Measurements from ENCODE around the gene ARHGAP5. TPM values are rescaled to one million over a fixed set of nuclear protein-coding genes. Genes with fewer than 3 reads are reported as not detected.

ARHGAP5 gene
- polyA plus RNA-seq, 3 donors from 2014 or later: 6.8 to 16.9 (median 11.3) TPM

- Mint-ChIP-seq H3K27me3 (ENCODE audit: low read depth in 3 of 3) (peaks cover 6 to 13% (median 7%) of the 10 kb centered on the region in 3 donors), H3K4me1 (peaks cover 19 to 26% of the 10 kb centered on the region in 2 donors), H3K9me3 (no peaks in the 10 kb centered on the region), H3K36me3 (no peaks in the 10 kb centered on the region), H3K4me3 (no peak overlapping the region), H3K27ac (no peak overlapping the region)
- DNase-seq: no peak
These were observed 4.8 kb downstream of the ARHGAP5 start for GRCh38 chr14:32081901-32082300.

GRCh38 chr14:32083315-32083624 is 6.2 kb downstream of the ARHGAP5 start:
- peaks cover under 1 to 6% (median 2%) of the 10 kb centered on the region in 3 donors for H3K27me3 Mint-ChIP-seq (ENCODE audit: low read depth in 3 of 3)
- peaks cover 16 to 34% of the 10 kb centered on the region in 2 donors for H3K4me1 Mint-ChIP-seq
- no peaks in the 10 kb centered on the region for H3K36me3 Mint-ChIP-seq
- H3K27ac Mint-ChIP-seq: no peak overlapping the region
- no peaks in the 10 kb centered on the region for H3K9me3 Mint-ChIP-seq
- no peak for DNase-seq
- no peak overlapping the region for H3K4me3 Mint-ChIP-seq

GRCh38 chr14:32083789-32084188 is 6.7 kb downstream of the ARHGAP5 start:
- Mint-ChIP-seq H3K27me3 (ENCODE audit: low read depth in 3 of 3) (peaks cover 0 to 4% (median 2%) of the 10 kb centered on the region in 3 donors), H3K27ac (no peak overlapping the region), H3K4me1 (peaks cover 11 to 33% of the 10 kb centered on the region in 2 donors), H3K36me3 (no peaks in the 10 kb centered on the region), H3K4me3 (no peak overlapping the region), H3K9me3 (no peaks in the 10 kb centered on the region)
- DNase-seq: no peak

GRCh38 chr14:32085182-32085844 is 8.2 kb downstream of the ARHGAP5 start:
- no peak for DNase-seq
- H3K4me1 Mint-ChIP-seq: peaks cover 6 to 24% of the 10 kb centered on the region in 2 donors
- no peaks in the 10 kb centered on the region for H3K9me3 Mint-ChIP-seq
- peaks cover 0 to under 1% (median 0%) of the 10 kb centered on the region in 3 donors for H3K36me3 Mint-ChIP-seq
- H3K27me3 Mint-ChIP-seq (ENCODE audit: low read depth in 3 of 3): peaks cover 0 to 2% (median 2%) of the 10 kb centered on the region in 3 donors
- no peak overlapping the region for H3K27ac Mint-ChIP-seq
- H3K4me3 Mint-ChIP-seq: no peak overlapping the region

GRCh38 chr14:32085845-32086383 is 8.8 kb downstream of the ARHGAP5 start:
- no peak overlapping the region for H3K4me3 Mint-ChIP-seq
- H3K27ac Mint-ChIP-seq: no peak overlapping the region
- H3K36me3 Mint-ChIP-seq: peaks cover 5 to 6% (median 6%) of the 10 kb centered on the region in 3 donors
- H3K9me3 Mint-ChIP-seq: no peaks in the 10 kb centered on the region
- peaks cover 0 to 2% (median 2%) of the 10 kb centered on the region in 3 donors for H3K27me3 Mint-ChIP-seq (ENCODE audit: low read depth in 3 of 3)
- peaks cover 6 to 23% of the 10 kb centered on the region in 2 donors for H3K4me1 Mint-ChIP-seq
- no peak for DNase-seq

- DNase-seq: no peak
- no peak overlapping the region for H3K4me3 Mint-ChIP-seq
These were observed 10.2 kb downstream of the ARHGAP5 start for GRCh38 chr14:32087173-32087861.

GRCh38 chr14:32087907-32088306 is 10.8 kb downstream of the ARHGAP5 start:
- Mint-ChIP-seq H3K36me3 (peaks cover 17 to 21% (median 18%) of the 10 kb centered on the region in 3 donors), H3K4me1 (peaks cover 2 to 19% of the 10 kb centered on the region in 2 donors), H3K27ac (no peak overlapping the region), H3K9me3 (no peaks in the 10 kb centered on the region), H3K27me3 (ENCODE audit: low read depth in 3 of 3) (peaks cover 0 to 2% (median 2%) of the 10 kb centered on the region in 3 donors), H3K4me3 (no peak overlapping the region)
- DNase-seq: no peak

More at GRCh38 chr14:32087173-32087861, 10.2 kb downstream of the ARHGAP5 start:
- Mint-ChIP-seq H3K9me3 (no peaks in the 10 kb centered on the region), H3K27ac (no peak overlapping the region), H3K27me3 (ENCODE audit: low read depth in 3 of 3) (peaks cover 0 to 2% (median 2%) of the 10 kb centered on the region in 3 donors), H3K4me1 (peaks cover 4 to 19% of the 10 kb centered on the region in 2 donors), H3K36me3 (peaks cover 13 to 15% (median 15%) of the 10 kb centered on the region in 3 donors)

- H3K9me3 Mint-ChIP-seq: no peaks in the 10 kb centered on the region
- peaks cover 1 to 19% of the 10 kb centered on the region in 2 donors for H3K4me1 Mint-ChIP-seq
- H3K4me3 Mint-ChIP-seq: no peak overlapping the region
- peaks cover 0 to 4% (median 2%) of the 10 kb centered on the region in 3 donors for H3K27me3 Mint-ChIP-seq (ENCODE audit: low read depth in 3 of 3)
- no peak for DNase-seq
- H3K27ac Mint-ChIP-seq: no peak overlapping the region
- peaks cover 29 to 31% (median 29%) of the 10 kb centered on the region in 3 donors for H3K36me3 Mint-ChIP-seq
These were observed 13.6 kb downstream of the ARHGAP5 start for GRCh38 chr14:32090686-32091085.

- H3K36me3 Mint-ChIP-seq: peaks cover 0 to under 1% (median 0%) of the 10 kb centered on the region in 3 donors
- H3K27me3 Mint-ChIP-seq (ENCODE audit: low read depth in 3 of 3): no peaks in the 10 kb centered on the region
- H3K27ac Mint-ChIP-seq: no peak overlapping the region
- DNase-seq: no peak
- H3K9me3 Mint-ChIP-seq: no peaks in the 10 kb centered on the region
- no peak overlapping the region for H3K4me3 Mint-ChIP-seq
- H3K4me1 Mint-ChIP-seq: peaks cover 22 to 35% of the 10 kb centered on the region in 2 donors
These were observed 22.4 kb downstream of the ARHGAP5 start for GRCh38 chr14:32099473-32099872.

- no peak for DNase-seq
- Mint-ChIP-seq H3K4me1 (peaks cover 28 to 42% of the 10 kb centered on the region in 2 donors), H3K27me3 (ENCODE audit: low read depth in 3 of 3) (no peaks in the 10 kb centered on the region), H3K27ac (no peak overlapping the region), H3K9me3 (no peaks in the 10 kb centered on the region), H3K36me3 (no peaks in the 10 kb centered on the region), H3K4me3 (no peak overlapping the region)
These were observed 23.1 kb downstream of the ARHGAP5 start for GRCh38 chr14:32100175-32100574.

GRCh38 chr14:32102152-32102787 is 25.2 kb downstream of the ARHGAP5 start:
- Mint-ChIP-seq H3K36me3 (no peaks in the 10 kb centered on the region), H3K4me3 (peak overlapping the region in 1 of 5 donors; percentile 36), H3K27ac (no peak overlapping the region), H3K27me3 (ENCODE audit: low read depth in 3 of 3) (no peaks in the 10 kb centered on the region), H3K4me1 (peaks cover 28 to 48% of the 10 kb centered on the region in 2 donors), H3K9me3 (no peaks in the 10 kb centered on the region)
- DNase-seq: no peak

- Mint-ChIP-seq H3K4me3 (no peak overlapping the region), H3K27ac (no peak overlapping the region), H3K27me3 (ENCODE audit: low read depth in 3 of 3) (no peaks in the 10 kb centered on the region), H3K9me3 (no peaks in the 10 kb centered on the region), H3K4me1 (peaks cover 28 to 48% of the 10 kb centered on the region in 2 donors), H3K36me3 (no peaks in the 10 kb centered on the region)
- no peak for DNase-seq
These were observed 25.9 kb downstream of the ARHGAP5 start for GRCh38 chr14:32102968-32103367.

GRCh38 chr14:32104308-32104707 is 27.2 kb downstream of the ARHGAP5 start:
- Mint-ChIP-seq H3K36me3 (no peaks in the 10 kb centered on the region), H3K9me3 (no peaks in the 10 kb centered on the region), H3K27me3 (ENCODE audit: low read depth in 3 of 3) (no peaks in the 10 kb centered on the region), H3K4me3 (no peak overlapping the region), H3K27ac (no peak overlapping the region), H3K4me1 (peaks cover 28 to 48% of the 10 kb centered on the region in 2 donors)
- DNase-seq: no peak

GRCh38 chr14:32104803-32105202 is 27.7 kb downstream of the ARHGAP5 start:
- Mint-ChIP-seq H3K4me3 (no peak overlapping the region), H3K36me3 (peaks cover 0 to 1% (median 0%) of the 10 kb centered on the region in 3 donors), H3K27me3 (ENCODE audit: low read depth in 3 of 3) (no peaks in the 10 kb centered on the region), H3K27ac (no peak overlapping the region), H3K9me3 (no peaks in the 10 kb centered on the region), H3K4me1 (peaks cover 28 to 48% of the 10 kb centered on the region in 2 donors)
- DNase-seq: no peak
